Vagina (tissue), 2 donors: ENCODE measurements around the gene C1orf116.

Experiments
- CTCF ChIP-seq, 3 experiments: fragments of 450-650 bp in 2 of 3; fragments of 200-600 bp in 1 of 3; sonication (generic) in 1 of 3; IDR thresholded peaks; one replicate each; pipeline ENCODE4 v1.5.1; 2017 to 2019; ENCODE audit warnings: antibody characterized with exemption in 3 of 3, mild to moderate bottlenecking in 2 of 3, moderate library complexity in 2 of 3
- POLR2A ChIP-seq, 2 donors: fragments of 450-650 bp; IDR thresholded peaks; one replicate each; pipeline ENCODE4 v1.6.1; 2017; ENCODE audit warnings: antibody characterized with exemption in 2 of 2, mild to moderate bottlenecking in 2 of 2, moderate library complexity in 2 of 2

- TF ChIP-seq CTCF (IDR thresholded peaks at IDR 0.05), result no peak
- no peak for TF ChIP-seq POLR2A (IDR thresholded peaks at IDR 0.05)
Measured at GRCh38 chr1:206998816-206999215, 33.7 kb downstream of the C1orf116 start.
